HFFc6 (cell line): Measurements from ENCODE around the gene RSPH3. TPM values are rescaled to one million over a fixed set of nuclear protein-coding genes. Genes with fewer than 3 reads are reported as not detected.

Experiments used
- DNase-seq: peaks from one replicate; pipeline ENCODE4 v3.0.0-alpha.2; 2018
- H3K27ac Mint-ChIP-seq: 2 replicates; pipeline ENCODE4 v1.8.0; 2020; ENCODE audit warnings: mild to moderate bottlenecking, mixed read lengths
- H3K27me3 Mint-ChIP-seq: 2 replicates; pipeline ENCODE4 v1.8.0; 2021; ENCODE audit warnings: mild to moderate bottlenecking, moderate library complexity, mixed read lengths; ENCODE audit not compliant: insufficient read depth
- H3K36me3 Mint-ChIP-seq: 2 replicates; pipeline ENCODE4 v1.8.0; 2021; ENCODE audit warnings: low read depth, mixed read lengths
- H3K4me1 Mint-ChIP-seq: 2 replicates; pipeline ENCODE4 v1.8.0; 2020; ENCODE audit warnings: low read depth, mixed read lengths
- H3K4me3 Mint-ChIP-seq: 2 replicates; pipeline ENCODE4 v1.8.0; 2020; ENCODE audit warnings: mild to moderate bottlenecking, moderate library complexity, mixed read lengths
- H3K9me3 Mint-ChIP-seq: 2 replicates; pipeline ENCODE4 v1.8.0; 2020; ENCODE audit warnings: mild to moderate bottlenecking, mixed read lengths
- CTCF ChIP-seq: fragments of 200-600 bp; sonication (generic); IDR thresholded peaks from 2 replicates; pipeline ENCODE4 v1.5.0; 2021; ENCODE audit warnings: antibody characterized with exemption, mild to moderate bottlenecking
- total RNA-seq, 6 experiments: library from RNA; stranded (reverse); fragmentation: NEBNext Ultra II Directional; extraction: Animal tissue kit (Norgen Biotek cat#: 25700); gene quantifications; 2 replicates in 1 of 6; 3 replicates in 5 of 6; pipeline ENCODE4 v1.2.3, GENCODE V29; 2021

The RSPH3 gene
- total RNA-seq, 6 experiments from 2014 or later: 6.9 to 10.1 (median 8.5) TPM

GRCh38 chr6:158934157-158934556 is 65.8 kb downstream of the RSPH3 start:
- H3K27ac Mint-ChIP-seq: no peak overlapping the region
- no peaks in the 10 kb centered on the region for H3K36me3 Mint-ChIP-seq

GRCh38 chr6:158933079-158933595 is 66.9 kb downstream of the RSPH3 start:
- peaks cover 2% of the 10 kb centered on the region; the same call in 1 of the 2 replicates for H3K4me1 Mint-ChIP-seq
- no peaks in the 10 kb centered on the region for H3K36me3 Mint-ChIP-seq
- H3K27me3 Mint-ChIP-seq: peaks cover 6% of the 10 kb centered on the region
- DNase-seq: no peak
- no peak overlapping the region for H3K27ac Mint-ChIP-seq
- no peak for TF ChIP-seq CTCF
- no peak overlapping the region for H3K4me3 Mint-ChIP-seq
- H3K9me3 Mint-ChIP-seq: no peaks in the 10 kb centered on the region

More at GRCh38 chr6:158934157-158934556, 65.8 kb downstream of the RSPH3 start:
- H3K4me1 Mint-ChIP-seq: peaks cover 13% of the 10 kb centered on the region
- H3K27me3 Mint-ChIP-seq: peaks cover 6% of the 10 kb centered on the region
- TF ChIP-seq CTCF: no peak
- no peaks in the 10 kb centered on the region for H3K9me3 Mint-ChIP-seq
- no peak overlapping the region for H3K4me3 Mint-ChIP-seq
- DNase-seq: no peak

GRCh38 chr6:158928068-158928467 is 71.9 kb downstream of the RSPH3 start:
- no peak for DNase-seq
- H3K4me3 Mint-ChIP-seq: no peak overlapping the region
- H3K4me1 Mint-ChIP-seq: peaks cover 16% of the 10 kb centered on the region
- no peak for TF ChIP-seq CTCF
- H3K27me3 Mint-ChIP-seq: peaks cover 5% of the 10 kb centered on the region; the same call in 1 of the 2 replicates
- no peak overlapping the region for H3K27ac Mint-ChIP-seq
- H3K9me3 Mint-ChIP-seq: no peaks in the 10 kb centered on the region
- peaks cover 5% of the 10 kb centered on the region; the same call in 1 of the 2 replicates for H3K36me3 Mint-ChIP-seq

GRCh38 chr6:158926414-158926813 is 73.6 kb downstream of the RSPH3 start:
- no peak for TF ChIP-seq CTCF
- Mint-ChIP-seq H3K9me3 (no peaks in the 10 kb centered on the region), H3K27me3 (peaks cover 4% of the 10 kb centered on the region), H3K4me1 (peaks cover 16% of the 10 kb centered on the region), H3K27ac (peak overlapping the region; percentile 92), H3K36me3 (peaks cover 5% of the 10 kb centered on the region; the same call in 1 of the 2 replicates), H3K4me3 (peak overlapping the region; percentile 49)
- peak; percentile 88 for DNase-seq

GRCh38 chr6:158924499-158925455 is 75.2 kb downstream of the RSPH3 start:
- Mint-ChIP-seq H3K9me3 (no peaks in the 10 kb centered on the region), H3K4me1 (peaks cover 26% of the 10 kb centered on the region), H3K36me3 (peaks cover 5% of the 10 kb centered on the region; the same call in 1 of the 2 replicates), H3K27ac (no peak overlapping the region), H3K27me3 (peaks cover 3% of the 10 kb centered on the region), H3K4me3 (no peak overlapping the region)
- no peak for DNase-seq
- no peak for TF ChIP-seq CTCF
